HCT116 (cell line): ENCODE measurements around the gene ELF2. TPM values are rescaled to one million over a fixed set of nuclear protein-coding genes. Genes with fewer than 3 reads are reported as not detected.
"Not testable (repeated sequence)": the region's sequence is repeated elsewhere in the genome, so short reads cannot be mapped to it uniquely, and the experiment has no call there.

Source experiments
- ATAC-seq: fragments of 200-7000 bp; cut with Tn5 transposase; 2 replicates; pipeline ENCODE4 v1.9.1; 2020; ENCODE audit warnings: mild to moderate bottlenecking, moderate library complexity
- BruUV-seq: library from RNA; stranded (reverse); fragments of 400-500 nt; replicated peaks from 2 replicates; lab custom pipeline; 2021; lab: Mats Ljungman, UMichigan
- CTCF ChIA-PET: fragments of 300-600 bp; sonication (Branson Sonifier 250); formaldehyde crosslinking; loops from one replicate; lab custom pipeline; 2021; ENCODE audit warnings: antibody characterized with exemption; lab: Charles Lee
- POLR2A ChIA-PET: fragments of 300-600, 350-600 bp; sonication (Branson Sonifier 250); formaldehyde crosslinking; loops from one replicate; lab custom pipeline; 2021; ENCODE audit warnings: antibody characterized with exemption; lab: Charles Lee
- RAD21 ChIA-PET, 2 experiments: fragments of 300-600 bp; sonication (Branson Sonifier 250); formaldehyde crosslinking; loops; one replicate each; lab custom pipeline; 2023; ENCODE audit warnings: low total read pairs in 2 of 2; ENCODE audit not compliant: uncharacterized antibody in 2 of 2, unreplicated experiment in 2 of 2, low non-redundant PET in 1 of 2; lab: Charles Lee
- DNase-seq: peaks from one replicate; pipeline ENCODE4 v3.0.0-alpha.2; 2010; ENCODE audit warnings: low read depth, low spot score
- H2AFZ ChIP-seq: fragments of 200-600 bp; shearing (Covaris generic), sonication (generic); 2 replicates; pipeline ENCODE4 v1.6.1; 2017; ENCODE audit warnings: low read depth, mixed run types, mixed read lengths, antibody characterized with exemption, low read length; ENCODE audit not compliant: poor library complexity, severe bottlenecking
- H3K27ac ChIP-seq: 2 replicates; pipeline ENCODE4 v1.5.1; 2012; ENCODE audit warnings: low read depth, low read length
- H3K27me3 ChIP-seq: fragments of 200-600 bp; sonication (generic); 2 replicates; pipeline ENCODE4 v1.6.1; 2016; ENCODE audit warnings: mixed run types, low read length, mixed read lengths; ENCODE audit not compliant: insufficient read depth
- H3K36me3 ChIP-seq, 2 experiments: fragments of 200-500 bp in 1 of 2; fragments of 200-600 bp in 1 of 2; sonication (Bioruptor generic) in 1 of 2; sonication (generic) in 1 of 2; 2 replicates each; pipeline versions ENCODE4 v1.5.1 to v1.6.1; 2014 to 2016; ENCODE audit warnings: low read length in 2 of 2, inconsistent platforms in 1 of 2, mixed read lengths in 1 of 2, mixed run types in 1 of 2; ENCODE audit not compliant: insufficient read depth in 2 of 2, control insufficient read depth in 1 of 2
- H3K4me1 ChIP-seq, 2 experiments: fragments of 200-600 bp in 1 of 2; sonication (generic) in 1 of 2; 2 replicates each; pipeline versions ENCODE4 v1.5.1 to v1.6.1; 2012 to 2017; ENCODE audit warnings: low read length in 2 of 2, inconsistent platforms in 1 of 2, mild to moderate bottlenecking in 1 of 2, mixed read lengths in 1 of 2, mixed run types in 1 of 2, moderate library complexity in 1 of 2; ENCODE audit not compliant: insufficient read depth in 2 of 2, control insufficient read depth in 1 of 2
- H3K4me2 ChIP-seq: fragments of 200-600 bp; sonication (generic); 2 replicates; pipeline ENCODE4 v1.6.1; 2017; ENCODE audit warnings: mixed run types, low read length, mixed read lengths
- H3K4me3 ChIP-seq, 2 experiments: fragments of 200-600 bp in 1 of 2; sonication (generic) in 1 of 2; replicated peaks in 1 of 2; 2 replicates each; pipeline ENCODE4 v1.5.1; 2011 to 2016; ENCODE audit warnings: low read length in 2 of 2, control low read depth in 1 of 2, low read depth in 1 of 2, mild to moderate bottlenecking in 1 of 2, mixed read lengths in 1 of 2, mixed run types in 1 of 2
- H3K79me2 ChIP-seq: fragments of 200-600 bp; sonication (generic); 2 replicates; pipeline ENCODE4 v1.6.1; 2017; ENCODE audit warnings: mild to moderate bottlenecking, mixed run types, low read length, moderate library complexity, mixed read lengths; ENCODE audit not compliant: insufficient read depth
- H3K9ac ChIP-seq: fragments of 200-600 bp; sonication (generic); 2 replicates; pipeline ENCODE4 v1.6.1; 2016; ENCODE audit warnings: low read length, mixed read lengths
- H3K9me2 ChIP-seq: fragments of 200-600 bp; sonication (generic), shearing (Covaris generic); 2 replicates; pipeline ENCODE4 v1.6.1; 2017; ENCODE audit warnings: mixed run types, mild to moderate bottlenecking, moderate library complexity; ENCODE audit not compliant: insufficient read depth
- H3K9me3 ChIP-seq, 2 experiments: fragments of 200-500 bp in 1 of 2; fragments of 200-600 bp in 1 of 2; sonication (Bioruptor generic) in 1 of 2; sonication (generic) in 1 of 2; 2 replicates each; pipeline ENCODE4 v1.6.1; 2014 to 2017; ENCODE audit warnings: low read length in 2 of 2, mixed read lengths in 2 of 2, inconsistent platforms in 1 of 2, low read depth in 1 of 2, mild to moderate bottlenecking in 1 of 2, mixed run types in 1 of 2, moderate library complexity in 1 of 2; ENCODE audit not compliant: control insufficient read depth in 1 of 2, insufficient read depth in 1 of 2
- H4K20me1 ChIP-seq: fragments of 200-600 bp; sonication (generic), shearing (Covaris generic); 2 replicates; pipeline ENCODE4 v1.6.1; 2017; ENCODE audit warnings: mixed run types, mild to moderate bottlenecking, moderate library complexity; ENCODE audit not compliant: insufficient read depth
- CBX3 ChIP-seq: IDR thresholded peaks from 2 replicates; pipeline ENCODE4 v1.6.1; 2012; ENCODE audit warnings: low read depth
- CEBPB ChIP-seq: IDR thresholded peaks from 2 replicates; pipeline ENCODE4 v1.6.1; 2012; ENCODE audit warnings: low read depth
- EGR1 ChIP-seq: IDR thresholded peaks from 2 replicates; pipeline ENCODE4 v1.6.1; 2012; ENCODE audit warnings: low read depth
- EZH2 ChIP-seq: fragments of 200-600 bp; sonication (generic); IDR thresholded peaks from 2 replicates; pipeline ENCODE4 v1.6.1; 2017; ENCODE audit warnings: antibody characterized with exemption, mixed run types
- JUND ChIP-seq: IDR thresholded peaks from 2 replicates; pipeline ENCODE4 v1.6.1; 2012
- POLR2A ChIP-seq: IDR thresholded peaks from 2 replicates; pipeline ENCODE4 v1.7.0; 2011; ENCODE audit warnings: borderline replicate concordance; ENCODE audit not compliant: insufficient read depth, insufficient read length; ENCODE audit errors: extremely low read depth
- POLR2AphosphoS5 ChIP-seq: IDR thresholded peaks from 2 replicates; pipeline ENCODE4 v1.6.1; 2011; ENCODE audit warnings: mild to moderate bottlenecking, low read depth, low read length, moderate library complexity
- SIN3A ChIP-seq: IDR thresholded peaks from 2 replicates; pipeline ENCODE4 v1.6.1; 2012; ENCODE audit warnings: low read depth
- SP1 ChIP-seq: IDR thresholded peaks from 2 replicates; pipeline ENCODE4 v1.6.1; 2012; ENCODE audit warnings: low read depth
- SRF ChIP-seq: IDR thresholded peaks from 2 replicates; pipeline ENCODE4 v1.6.1; 2012; ENCODE audit warnings: low read depth
- TCF7L2 ChIP-seq: IDR thresholded peaks from 2 replicates; pipeline ENCODE4 v1.7.0; 2011; ENCODE audit warnings: borderline replicate concordance, inconsistent platforms; ENCODE audit not compliant: insufficient read depth, insufficient read length; ENCODE audit errors: extremely low read depth
- YY1 ChIP-seq: IDR thresholded peaks from 2 replicates; pipeline ENCODE4 v1.6.1; 2011; ENCODE audit warnings: low read length, low read depth, moderate library complexity, mild to moderate bottlenecking; ENCODE audit not compliant: insufficient replicate concordance; ENCODE audit errors: extremely low read depth
- ZNF274 ChIP-seq: fragments of 200-500 bp; sonication (Bioruptor generic); IDR thresholded peaks from 2 replicates; pipeline ENCODE4 v1.6.1; 2014; ENCODE audit warnings: mild to moderate bottlenecking, low read depth, low read length, inconsistent platforms
- intact Hi-C: fragments of 100-400 bp; cut with micrococcal nuclease; formaldehyde crosslinking; loops from 2 replicates; pipeline ENCODE4 v1.10.0; 2022
- total RNA-seq: library from RNA; stranded (reverse); gene quantifications from one replicate; pipeline ENCODE4 v1.2.1, GENCODE V29; 2021; ENCODE audit not compliant: unreplicated experiment
- TF ChIP-seq, protein P1 (sequence below): IDR thresholded peaks from 2 replicates; pipeline ENCODE4 v1.6.1; 2012; ENCODE audit warnings: low read depth
- TF ChIP-seq, protein P2 (sequence below): IDR thresholded peaks from 2 replicates; pipeline ENCODE4 v1.6.1; 2012
- TF ChIP-seq, protein P3 (sequence below): IDR thresholded peaks from 2 replicates; pipeline ENCODE4 v1.6.1; 2011; ENCODE audit warnings: mild to moderate bottlenecking, low read length, moderate library complexity; ENCODE audit not compliant: insufficient replicate concordance; ENCODE audit errors: extremely low read depth

The ELF2 gene
- total RNA-seq, 1 experiment from 2014 or later = 28.2 TPM

DNA sequence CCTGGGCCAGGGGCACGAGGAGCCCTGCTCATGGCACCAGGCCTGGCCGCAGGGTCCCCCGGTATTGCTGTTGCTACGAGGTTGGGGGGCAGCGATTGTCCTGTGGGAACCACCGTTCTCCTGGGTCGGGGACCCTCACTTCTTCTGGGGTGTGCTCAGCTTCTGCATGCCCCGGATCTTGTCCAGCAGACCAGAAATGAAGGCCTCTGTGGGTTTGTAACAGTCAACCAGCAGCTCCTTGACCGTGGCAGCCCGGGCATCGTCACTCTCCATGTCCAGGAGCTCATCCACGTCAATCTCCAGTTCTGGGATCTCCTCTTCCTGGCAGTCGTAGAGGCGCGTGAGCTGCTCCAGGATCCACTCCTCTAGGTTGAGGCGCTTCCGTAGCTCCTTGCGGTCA lies 62.2 kb downstream of the ELF2 start:
- intact Hi-C loops, POLR2A ChIA-PET, BruUV-seq: not testable (repeated sequence)

DNA sequence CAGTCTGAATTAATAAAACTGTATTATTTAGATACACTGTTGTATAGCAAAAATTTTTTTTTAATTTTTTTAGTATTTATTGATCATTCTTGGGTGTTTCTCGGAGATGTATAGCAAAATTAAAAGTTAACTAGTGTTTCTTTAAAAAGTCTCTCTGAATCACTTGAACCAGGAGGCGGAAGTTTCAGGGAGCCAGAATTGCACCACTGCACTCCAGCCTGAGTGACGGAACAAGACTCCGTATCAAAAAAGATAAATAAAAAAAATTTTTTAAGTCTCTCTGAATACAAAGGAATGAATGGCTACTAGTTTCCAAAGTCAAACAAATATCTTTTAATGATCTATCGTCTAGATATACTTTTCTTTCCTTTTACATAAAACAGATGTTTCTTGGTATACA lies 64.4 kb downstream of the ELF2 start:
- ATAC-seq = no peak
- CTCF ChIA-PET = no interaction called here
- intact Hi-C loops = no loop called here
- TF ChIP-seq EGR1 = no peak
- TF ChIP-seq, protein P1, sequence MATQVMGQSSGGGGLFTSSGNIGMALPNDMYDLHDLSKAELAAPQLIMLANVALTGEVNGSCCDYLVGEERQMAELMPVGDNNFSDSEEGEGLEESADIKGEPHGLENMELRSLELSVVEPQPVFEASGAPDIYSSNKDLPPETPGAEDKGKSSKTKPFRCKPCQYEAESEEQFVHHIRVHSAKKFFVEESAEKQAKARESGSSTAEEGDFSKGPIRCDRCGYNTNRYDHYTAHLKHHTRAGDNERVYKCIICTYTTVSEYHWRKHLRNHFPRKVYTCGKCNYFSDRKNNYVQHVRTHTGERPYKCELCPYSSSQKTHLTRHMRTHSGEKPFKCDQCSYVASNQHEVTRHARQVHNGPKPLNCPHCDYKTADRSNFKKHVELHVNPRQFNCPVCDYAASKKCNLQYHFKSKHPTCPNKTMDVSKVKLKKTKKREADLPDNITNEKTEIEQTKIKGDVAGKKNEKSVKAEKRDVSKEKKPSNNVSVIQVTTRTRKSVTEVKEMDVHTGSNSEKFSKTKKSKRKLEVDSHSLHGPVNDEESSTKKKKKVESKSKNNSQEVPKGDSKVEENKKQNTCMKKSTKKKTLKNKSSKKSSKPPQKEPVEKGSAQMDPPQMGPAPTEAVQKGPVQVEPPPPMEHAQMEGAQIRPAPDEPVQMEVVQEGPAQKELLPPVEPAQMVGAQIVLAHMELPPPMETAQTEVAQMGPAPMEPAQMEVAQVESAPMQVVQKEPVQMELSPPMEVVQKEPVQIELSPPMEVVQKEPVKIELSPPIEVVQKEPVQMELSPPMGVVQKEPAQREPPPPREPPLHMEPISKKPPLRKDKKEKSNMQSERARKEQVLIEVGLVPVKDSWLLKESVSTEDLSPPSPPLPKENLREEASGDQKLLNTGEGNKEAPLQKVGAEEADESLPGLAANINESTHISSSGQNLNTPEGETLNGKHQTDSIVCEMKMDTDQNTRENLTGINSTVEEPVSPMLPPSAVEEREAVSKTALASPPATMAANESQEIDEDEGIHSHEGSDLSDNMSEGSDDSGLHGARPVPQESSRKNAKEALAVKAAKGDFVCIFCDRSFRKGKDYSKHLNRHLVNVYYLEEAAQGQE = no peak
- TF ChIP-seq POLR2AphosphoS5 = no peak
- TF ChIP-seq JUND = no peak
- no peak for TF ChIP-seq POLR2A
- TF ChIP-seq, protein P2, sequence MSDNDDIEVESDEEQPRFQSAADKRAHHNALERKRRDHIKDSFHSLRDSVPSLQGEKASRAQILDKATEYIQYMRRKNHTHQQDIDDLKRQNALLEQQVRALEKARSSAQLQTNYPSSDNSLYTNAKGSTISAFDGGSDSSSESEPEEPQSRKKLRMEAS = no peak
- no peak for TF ChIP-seq SP1
- TF ChIP-seq SRF = no peak
- TF ChIP-seq EZH2 = no peak
- TF ChIP-seq ZNF274 = no peak
- no peak for TF ChIP-seq CEBPB
- TF ChIP-seq CBX3 = no peak
- TF ChIP-seq TCF7L2 = no peak
- TF ChIP-seq, protein P3, sequence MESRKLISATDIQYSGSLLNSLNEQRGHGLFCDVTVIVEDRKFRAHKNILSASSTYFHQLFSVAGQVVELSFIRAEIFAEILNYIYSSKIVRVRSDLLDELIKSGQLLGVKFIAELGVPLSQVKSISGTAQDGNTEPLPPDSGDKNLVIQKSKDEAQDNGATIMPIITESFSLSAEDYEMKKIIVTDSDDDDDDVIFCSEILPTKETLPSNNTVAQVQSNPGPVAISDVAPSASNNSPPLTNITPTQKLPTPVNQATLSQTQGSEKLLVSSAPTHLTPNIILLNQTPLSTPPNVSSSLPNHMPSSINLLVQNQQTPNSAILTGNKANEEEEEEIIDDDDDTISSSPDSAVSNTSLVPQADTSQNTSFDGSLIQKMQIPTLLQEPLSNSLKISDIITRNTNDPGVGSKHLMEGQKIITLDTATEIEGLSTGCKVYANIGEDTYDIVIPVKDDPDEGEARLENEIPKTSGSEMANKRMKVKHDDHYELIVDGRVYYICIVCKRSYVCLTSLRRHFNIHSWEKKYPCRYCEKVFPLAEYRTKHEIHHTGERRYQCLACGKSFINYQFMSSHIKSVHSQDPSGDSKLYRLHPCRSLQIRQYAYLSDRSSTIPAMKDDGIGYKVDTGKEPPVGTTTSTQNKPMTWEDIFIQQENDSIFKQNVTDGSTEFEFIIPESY = no peak
- no peak for TF ChIP-seq YY1
- no peak for TF ChIP-seq SIN3A

More for the DNA sequence above, 62.2 kb downstream of the ELF2 start:
- H3K9ac ChIP-seq, H3K4me2 ChIP-seq, H3K4me1 ChIP-seq, RAD21 ChIA-PET, CTCF ChIA-PET, H3K4me3 ChIP-seq, H3K27ac ChIP-seq, H3K9me3 ChIP-seq, H3K9me2 ChIP-seq, H2AFZ ChIP-seq, DNase-seq, H3K79me2 ChIP-seq, H4K20me1 ChIP-seq, ATAC-seq, H3K27me3 ChIP-seq, H3K36me3 ChIP-seq: not testable (repeated sequence)

More for the DNA sequence above, 64.4 kb downstream of the ELF2 start:
- Histone ChIP-seq H3K36me3 (no peaks in the 10 kb centered on the region), H3K9ac (no peak overlapping the region), H3K4me1 (no peaks in the 10 kb centered on the region), H3K79me2 (no peaks in the 10 kb centered on the region), H3K9me3 (no peaks in the 10 kb centered on the region), H3K9me2 (no peaks in the 10 kb centered on the region), H2AFZ (no peak overlapping the region), H3K4me2 (no peak overlapping the region), H3K27ac (no peak overlapping the region), H3K27me3 (no peaks in the 10 kb centered on the region), H3K4me3 (no peak overlapping the region), H4K20me1 (no peaks in the 10 kb centered on the region)
- ChIA-PET POLR2A (no interaction called here), RAD21 (no interaction called here)
- no TSS peak for BruUV-seq
- DNase-seq = no peak
